GM12878 (cell line): Measurements from ENCODE around the gene LYRM4. TPM values are rescaled to one million over a fixed set of nuclear protein-coding genes. Genes with fewer than 3 reads are reported as not detected.

ENCODE experiments used
- ATAC-seq: fragments of 200-7000 bp; cut with Tn5 transposase; 3 replicates; pipeline ENCODE4 v1.9.1; 2020; ENCODE audit warnings: mild to moderate bottlenecking, moderate library complexity
- BruUV-seq: library from RNA; stranded (reverse); fragments of 400-500 nt; replicated peaks from 2 replicates; lab custom pipeline; 2021; lab: Mats Ljungman, UMichigan
- CTCF ChIA-PET: fragments of 300-600 bp; sonication (Branson Sonifier 250); formaldehyde crosslinking; extraction: SDS; loops from one replicate; lab custom pipeline; 2021; ENCODE audit warnings: inconsistent platforms; lab: Yijun Ruan, JAX
- POLR2A ChIA-PET: fragments of 350-600 bp; formaldehyde crosslinking; extraction: SDS; loops from one replicate; lab custom pipeline; 2021; ENCODE audit warnings: inconsistent platforms; lab: Charles Lee
- RAD21 ChIA-PET: fragments of 300-600 bp; sonication (Branson Sonifier 250); formaldehyde crosslinking; loops from one replicate; lab custom pipeline; 2023; ENCODE audit warnings: antibody characterized with exemption; ENCODE audit not compliant: unreplicated experiment; lab: Charles Lee
- SMC1A ChIA-PET: fragments of 300-600 bp; sonication (Branson Sonifier 250); formaldehyde crosslinking; loops from one replicate; lab custom pipeline; 2023; ENCODE audit not compliant: unreplicated experiment, uncharacterized antibody; lab: Charles Lee
- DNase-seq: peaks from one replicate; pipeline ENCODE4 v3.0.0-alpha.2; 2011; ENCODE audit warnings: low read depth, low spot score
- FAIRE-seq: peaks from 3 replicates; lab custom pipeline; 2011; peaks lifted over from hg19 to GRCh38; lab: Jason Lieb, UNC
- H2AFZ ChIP-seq: 2 replicates; pipeline ENCODE4 v1.6.0; 2011; ENCODE audit warnings: low read depth, low read length, control low read depth; ENCODE audit not compliant: control insufficient read depth
- H3K27ac ChIP-seq: 2 replicates; pipeline ENCODE4 v1.5.1; 2011; ENCODE audit warnings: control low read depth; ENCODE audit not compliant: control insufficient read depth, insufficient read depth
- H3K27me3 ChIP-seq, 2 experiments: replicated peaks in 1 of 2; 2 replicates each; pipeline versions ENCODE4 v1.6.0 to v1.6.1; 2011; ENCODE audit warnings: low read length in 1 of 2; ENCODE audit not compliant: control insufficient read depth in 2 of 2, insufficient read depth in 2 of 2
- H3K36me3 ChIP-seq, 2 experiments: 2 replicates each; pipeline ENCODE4 v1.5.1; 2011; ENCODE audit warnings: low read length in 1 of 2; ENCODE audit not compliant: control insufficient read depth in 2 of 2, insufficient read depth in 2 of 2
- H3K4me1 ChIP-seq: 2 replicates; pipeline ENCODE4 v1.6.1; 2011; ENCODE audit warnings: mild to moderate bottlenecking, low read length, moderate library complexity, mixed read lengths; ENCODE audit not compliant: control insufficient read depth, insufficient read depth
- H3K4me2 ChIP-seq: 2 replicates; pipeline ENCODE4 v1.6.0; 2011; ENCODE audit warnings: control low read depth; ENCODE audit not compliant: control insufficient read depth, insufficient read depth
- H3K4me3 ChIP-seq: fragments of 200-600 bp; sonication (generic); 2 replicates; pipeline ENCODE4 v1.5.1; 2016
- H3K79me2 ChIP-seq: 2 replicates; pipeline ENCODE4 v1.6.0; 2011; ENCODE audit warnings: low read length; ENCODE audit not compliant: control insufficient read depth, insufficient read depth
- H3K9ac ChIP-seq: 2 replicates; pipeline ENCODE4 v1.8.0; 2011; ENCODE audit warnings: low read length, control low read depth, mixed read lengths; ENCODE audit not compliant: control insufficient read depth, insufficient read depth
- H3K9me3 ChIP-seq: replicated peaks from 3 replicates; pipeline ENCODE4 v1.5.1; 2011; ENCODE audit warnings: mild to moderate bottlenecking, low read length; ENCODE audit not compliant: control insufficient read depth, insufficient read depth
- H4K20me1 ChIP-seq: 2 replicates; pipeline ENCODE4 v1.6.0; 2011; ENCODE audit not compliant: control insufficient read depth, insufficient read depth
- ASH2L ChIP-seq: fragments of 300-600, 200-600 bp; sonication (generic); IDR thresholded peaks from 2 replicates; pipeline ENCODE4 v1.6.1; 2017; ENCODE audit warnings: low read depth, mild to moderate bottlenecking, borderline replicate concordance
- ATF7 ChIP-seq: fragments of 450-650 bp; IDR thresholded peaks from 2 replicates; pipeline ENCODE4 v1.6.1; 2016; ENCODE audit warnings: low read depth, mild to moderate bottlenecking
- BRCA1 ChIP-seq: IDR thresholded peaks from 2 replicates; pipeline ENCODE4 v1.6.1; 2011; ENCODE audit warnings: low read depth, low read length, improper control_type of control experiment
- CHD4 ChIP-seq: fragments of 200-600 bp; sonication (generic); IDR thresholded peaks from 2 replicates; pipeline ENCODE4 v1.6.1; 2016; ENCODE audit warnings: mild to moderate bottlenecking
- EGR1 ChIP-seq, 2 experiments: IDR thresholded peaks; 1 replicate in 1 of 2; 2 replicates in 1 of 2; pipeline ENCODE4 v1.6.1; 2011 to 2012; ENCODE audit warnings: low read depth in 2 of 2, low read length in 2 of 2, borderline replicate concordance in 1 of 2, mild to moderate bottlenecking in 1 of 2, moderate library complexity in 1 of 2
- IKZF2 ChIP-seq, 2 experiments: fragments of 450-650 bp; IDR thresholded peaks; 2 replicates each; pipeline ENCODE4 v1.6.1; 2017; ENCODE audit warnings: mild to moderate bottlenecking in 2 of 2, moderate library complexity in 2 of 2
- KDM1A ChIP-seq: fragments of 200-600 bp; sonication (generic); IDR thresholded peaks from 2 replicates; pipeline ENCODE4 v1.6.1; 2016; ENCODE audit warnings: borderline replicate concordance
- PML ChIP-seq: IDR thresholded peaks from 2 replicates; pipeline ENCODE4 v1.6.1; 2012; ENCODE audit warnings: low read length, inconsistent platforms
- POU2F2 ChIP-seq: IDR thresholded peaks from 3 replicates; pipeline ENCODE4 v1.6.1; 2011; ENCODE audit warnings: low read depth, mild to moderate bottlenecking, low read length, borderline replicate concordance
- RBBP5 ChIP-seq: fragments of 200-600 bp; sonication (generic); conservative IDR thresholded peaks from 2 replicates; pipeline ENCODE4 v1.6.1; 2016
- SIN3A ChIP-seq: IDR thresholded peaks from 2 replicates; pipeline ENCODE4 v1.6.1; 2012; ENCODE audit warnings: low read depth, low read length, improper control_type of control experiment
- SMAD1 ChIP-seq: fragments of 450-650 bp; IDR thresholded peaks from 2 replicates; pipeline ENCODE4 v1.6.1; 2018; ENCODE audit warnings: mild to moderate bottlenecking, low read depth; ENCODE audit not compliant: partially characterized antibody
- SUPT20H ChIP-seq: IDR thresholded peaks from 2 replicates; pipeline ENCODE4 v1.6.1; 2011; ENCODE audit warnings: low read depth, mild to moderate bottlenecking, low read length, moderate library complexity, borderline replicate concordance; ENCODE audit not compliant: control insufficient read depth
- WGBS: methylation state at CpG from one replicate; pipeline ENCODE4 v1.1.6; 2016; ENCODE audit warnings: low lambda C conversion rate; ENCODE audit not compliant: insufficient replicate concordance, insufficient coverage; ENCODE audit errors: missing lambda C conversion rate; 5-methylcytosine and 5-hydroxymethylcytosine counted together
- in situ Hi-C: fragments of 300-500 bp; cut with MboI; formaldehyde crosslinking; loops from 9 replicates; pipeline ENCODE4 v1.14.3; 2018; ENCODE audit warnings: mixed read lengths
- intact Hi-C: fragments of 100-400 bp; cut with micrococcal nuclease; formaldehyde crosslinking; loops from one replicate; pipeline ENCODE4 v1.14.2; 2022; ENCODE audit not compliant: unreplicated experiment
- polyA plus RNA-seq, 11 experiments: library from polyadenylated mRNA; depleted of rRNA in 4 of 11; unstranded in 6 of 11; stranded (reverse) in 5 of 11; fragments of >200 nt; fragmentation: Nextera tagmentation in 4 of 11; fragmentation: Illumina TruSeq in 1 of 11; extraction: Ambion mirVana in 4 of 11; extraction: Trizol in 1 of 11; gene quantifications; 1 replicate in 1 of 11; 2 replicates in 10 of 11; pipeline versions ENCODE4 v1.2.1 to v1.2.3, GENCODE V29; 2011 to 2016; ENCODE audit warnings: inconsistent platforms in 2 of 11, missing spikeins in 2 of 11, low read depth in 1 of 11
- total RNA-seq, 4 experiments: library from RNA; depleted of rRNA in 3 of 4; stranded (reverse); fragments of >200 nt in 3 of 4; fragmentation: Illumina TruSeq in 1 of 4; extraction: Trizol in 1 of 4; gene quantifications; 2 replicates each; pipeline versions ENCODE4 v1.2.1 to v1.2.3, GENCODE V29; 2013 to 2021
- TF ChIP-seq, protein P1 (sequence below): IDR thresholded peaks from 2 replicates; pipeline ENCODE4 v1.6.1; 2012; ENCODE audit warnings: low read depth, low read length, improper control_type of control experiment

Gene LYRM4
- total and polyA plus RNA-seq, 10 of the 15 experiments (the other 5 are each of a cell fraction or from before 2014, with no cell fraction given): 32.7 to 66.8 (median 44.0) TPM

DNA sequence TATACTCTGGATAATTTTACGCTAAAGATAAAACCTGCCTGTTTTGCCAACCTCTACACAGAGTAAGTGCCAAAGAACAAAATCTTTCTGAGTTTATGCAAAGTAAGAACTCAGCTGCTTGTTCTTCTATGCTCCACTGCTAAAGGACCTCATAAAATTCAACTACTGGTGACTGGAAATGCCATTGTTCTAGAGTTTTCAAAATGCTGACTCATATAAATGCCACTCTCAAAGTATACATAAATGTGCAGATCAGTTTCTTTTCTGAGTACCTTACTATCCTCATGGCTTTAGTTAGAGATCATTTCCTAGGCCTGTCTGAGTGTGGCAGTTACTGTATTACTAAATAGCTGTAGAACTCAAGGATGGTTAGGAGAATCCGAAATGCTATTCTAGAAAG, 45.6 kb downstream of the LYRM4 start:
- no peak overlapping the region for H3K4me2 ChIP-seq
- H3K4me1 ChIP-seq: no peaks in the 10 kb centered on the region
- POLR2A ChIA-PET: no interaction called here
- H3K4me3 ChIP-seq: no peak overlapping the region
- intact Hi-C loops: loop anchor here (1.0 kb wide), 1 partner anchor 88 kb away; no protein-coding TSS in a partner anchor
- TF ChIP-seq POU2F2: no peak
- no peak for TF ChIP-seq EGR1 (IDR thresholded peaks at IDR 0.05; ENCODE audit: borderline replicate concordance in 1 of 2, low read depth in 2 of 2, low read length in 2 of 2)
- TF ChIP-seq KDM1A: no peak
- no peak for TF ChIP-seq SUPT20H
- TF ChIP-seq ASH2L: no peak
- TF ChIP-seq BRCA1: no peak
- TF ChIP-seq SIN3A: no peak
- TF ChIP-seq ATF7: no peak
- TF ChIP-seq CHD4: no peak
- TF ChIP-seq, protein P1, sequence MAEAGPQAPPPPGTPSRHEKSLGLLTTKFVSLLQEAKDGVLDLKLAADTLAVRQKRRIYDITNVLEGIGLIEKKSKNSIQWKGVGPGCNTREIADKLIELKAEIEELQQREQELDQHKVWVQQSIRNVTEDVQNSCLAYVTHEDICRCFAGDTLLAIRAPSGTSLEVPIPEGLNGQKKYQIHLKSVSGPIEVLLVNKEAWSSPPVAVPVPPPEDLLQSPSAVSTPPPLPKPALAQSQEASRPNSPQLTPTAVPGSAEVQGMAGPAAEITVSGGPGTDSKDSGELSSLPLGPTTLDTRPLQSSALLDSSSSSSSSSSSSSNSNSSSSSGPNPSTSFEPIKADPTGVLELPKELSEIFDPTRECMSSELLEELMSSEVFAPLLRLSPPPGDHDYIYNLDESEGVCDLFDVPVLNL: no peak
- no peak for TF ChIP-seq RBBP5
- TF ChIP-seq SMAD1: no peak
- TF ChIP-seq PML: no peak
- TF ChIP-seq IKZF2 (IDR thresholded peaks at IDR 0.05): no peak
- TF ChIP-seq, all 136 proteins: peak for 0
- ChIA-PET SMC1A (interaction anchor here (0.8 to 2.4 kb wide), 3 partner anchors 15 to 87 kb away, joined by 3 to 12 read pairs (median 8); no protein-coding TSS in a partner anchor), RAD21 (interaction anchor here (1.2 to 3.1 kb wide), 4 partner anchors 20 to 88 kb away, joined by 3 to 17 read pairs (median 4); no protein-coding TSS in a partner anchor), CTCF (interaction anchor here (0.7 to 3.7 kb wide), 13 partner anchors 9 to 193 kb away, joined by 3 to 29 read pairs (median 4); no protein-coding TSS in a partner anchor)
- ATAC-seq: no peak
- peaks cover 0 to 4% of the 10 kb centered on the region in 2 experiments; a peak in 2 of 4 replicates for H3K36me3 ChIP-seq
- no peaks in the 10 kb centered on the region for H3K9me3 ChIP-seq
- WGBS: 99% methylated on average over 2 of the region's 2 CpGs
- DNase-seq: no peak
- in situ Hi-C loops: no loop called here
- H2AFZ ChIP-seq: no peak overlapping the region
- H3K27ac ChIP-seq: no peak overlapping the region
- no peaks in the 10 kb centered on the region for H4K20me1 ChIP-seq
- FAIRE-seq: no peak
- no peak overlapping the region for H3K9ac ChIP-seq
- no peaks in the 10 kb centered on the region for H3K79me2 ChIP-seq
- BruUV-seq: no TSS peak
- H3K27me3 ChIP-seq: no peaks in the 10 kb centered on the region
